Fibroblast of lung (primary cell): ENCODE data around the gene NRARP. TPM values are rescaled to one million over a fixed set of nuclear protein-coding genes. Genes with fewer than 3 reads are reported as not detected.

Experiments used
- DNase-seq, 2 donors: peaks; one replicate each; pipeline versions ENCODE4 v3.0.0 to v3.0.0-alpha.2; 2010; ENCODE audit warnings: low read depth in 2 of 2
- H2AFZ ChIP-seq: 2 replicates; pipeline ENCODE4 v1.5.1; 2012; ENCODE audit warnings: low read length, control low read depth, inconsistent platforms
- H3K27ac ChIP-seq: 2 replicates; pipeline ENCODE4 v1.5.1; 2011; ENCODE audit warnings: low read length, control low read depth; ENCODE audit not compliant: insufficient read depth
- H3K27me3 ChIP-seq: 2 replicates; pipeline ENCODE4 v1.5.1; 2011; ENCODE audit warnings: mild to moderate bottlenecking, low read length; ENCODE audit not compliant: control insufficient read depth, insufficient read depth
- H3K36me3 ChIP-seq: 2 replicates; pipeline ENCODE4 v1.5.1; 2011; ENCODE audit warnings: low read length; ENCODE audit not compliant: control insufficient read depth, insufficient read depth
- H3K4me1 ChIP-seq: 2 replicates; pipeline ENCODE4 v1.5.1; 2011; ENCODE audit warnings: low read length; ENCODE audit not compliant: control insufficient read depth, insufficient read depth; ENCODE audit errors: extremely low read depth
- H3K4me2 ChIP-seq: 2 replicates; pipeline ENCODE4 v1.5.1; 2011; ENCODE audit warnings: low read length, control low read depth; ENCODE audit not compliant: insufficient read depth; ENCODE audit errors: extremely low read depth
- H3K4me3 ChIP-seq, 4 experiments: fragments of 200-600 bp in 1 of 4; sonication (generic) in 1 of 4; replicated peaks in 1 of 4; 2 replicates each; pipeline ENCODE4 v1.5.1; 2011 to 2016; ENCODE audit warnings: low read length in 4 of 4, low read depth in 3 of 4, mild to moderate bottlenecking in 3 of 4, control low read depth in 2 of 4, inconsistent platforms in 1 of 4, mixed read lengths in 1 of 4; ENCODE audit not compliant: insufficient read depth in 1 of 4; ENCODE audit errors: control extremely low read depth in 1 of 4
- H3K79me2 ChIP-seq: 2 replicates; pipeline ENCODE4 v1.5.1; 2012; ENCODE audit warnings: mild to moderate bottlenecking, low read length, inconsistent platforms; ENCODE audit not compliant: control insufficient read depth, insufficient read depth
- H3K9ac ChIP-seq: 2 replicates; pipeline ENCODE4 v1.5.1; 2011; ENCODE audit warnings: mild to moderate bottlenecking, low read length, control low read depth; ENCODE audit not compliant: insufficient read depth
- H3K9me3 ChIP-seq: 2 replicates; pipeline ENCODE4 v1.5.1; 2012; ENCODE audit warnings: low read depth, low read length; ENCODE audit not compliant: control insufficient read depth, insufficient read depth
- H4K20me1 ChIP-seq: 2 replicates; pipeline ENCODE4 v1.5.1; 2011; ENCODE audit warnings: low read length; ENCODE audit not compliant: control insufficient read depth, insufficient read depth; ENCODE audit errors: extremely low read depth
- CTCF ChIP-seq, 2 donors: IDR thresholded peaks in 1 of 2; conservative IDR thresholded peaks in 1 of 2; 1 replicate in 1 of 2; 2 replicates in 1 of 2; pipeline ENCODE4 v1.5.1; 2011 to 2012; ENCODE audit warnings: low read length in 2 of 2, control low read depth in 1 of 2, inconsistent platforms in 1 of 2, low read depth in 1 of 2, mild to moderate bottlenecking in 1 of 2
- EZH2 ChIP-seq: IDR thresholded peaks from 2 replicates; pipeline ENCODE4 v1.5.1; 2012; ENCODE audit warnings: low read length, control low read depth, mild to moderate bottlenecking; ENCODE audit errors: missing control alignments
- polyA plus RNA-seq, 2 donors: library from polyadenylated mRNA; depleted of rRNA in 1 of 2; stranded (reverse) in 1 of 2; unstranded in 1 of 2; fragments of >200 nt; gene quantifications; 2 replicates each; pipeline ENCODE4 v1.2.1, GENCODE V29; 2011 to 2012; ENCODE audit warnings: missing spikeins in 1 of 2
- total RNA-seq: library from RNA; depleted of rRNA; stranded (reverse); fragments of >200 nt; gene quantifications from 2 replicates; pipeline ENCODE4 v1.2.1, GENCODE V29; 2014

The NRARP gene
- total and polyA plus RNA-seq, 2 donors (not counting 1 experiment from before 2014, with no cell fraction given) = 0.07 TPM; not detected in 1

- no peak overlapping the region for H3K4me3 ChIP-seq
- H3K9ac ChIP-seq = no peak overlapping the region
- H3K4me1 ChIP-seq = peaks cover 11% of the 10 kb centered on the region
- no peak overlapping the region for H3K27ac ChIP-seq
- no peak overlapping the region for H3K4me2 ChIP-seq
- no peaks in the 10 kb centered on the region for H3K79me2 ChIP-seq
- peaks cover 33% of the 10 kb centered on the region for H3K36me3 ChIP-seq
- H3K9me3 ChIP-seq = no peaks in the 10 kb centered on the region
- TF ChIP-seq CTCF (conservative IDR thresholded peaks at IDR 0.05 in 1 of 2, IDR thresholded peaks at IDR 0.05 in 1 of 2; ENCODE audit: low read depth in 1 of 2, low read length in 2 of 2) = no peak
- DNase-seq = no peak
- H4K20me1 ChIP-seq = no peaks in the 10 kb centered on the region
- H3K27me3 ChIP-seq = no peaks in the 10 kb centered on the region
- no peak overlapping the region for H2AFZ ChIP-seq
Measured at GRCh38 chr9:137266162-137266527, 35.9 kb downstream of the NRARP start.

GRCh38 chr9:137265496-137266161, 36.4 kb downstream of the NRARP start:
- Histone ChIP-seq H3K9ac (no peak overlapping the region), H2AFZ (no peak overlapping the region), H3K9me3 (no peaks in the 10 kb centered on the region), H3K27me3 (no peaks in the 10 kb centered on the region), H3K4me1 (peaks cover 11% of the 10 kb centered on the region), H3K79me2 (no peaks in the 10 kb centered on the region), H3K4me3 (no peak overlapping the region), H3K4me2 (no peak overlapping the region), H4K20me1 (no peaks in the 10 kb centered on the region), H3K36me3 (peaks cover 30% of the 10 kb centered on the region), H3K27ac (no peak overlapping the region)
- no peak for DNase-seq
- TF ChIP-seq EZH2 (no peak), CTCF (conservative IDR thresholded peaks at IDR 0.05 in 1 of 2, IDR thresholded peaks at IDR 0.05 in 1 of 2; ENCODE audit: low read depth in 1 of 2, low read length in 2 of 2) (no peak)

GRCh38 chr9:137264067-137264466, 38.0 kb downstream of the NRARP start:
- H3K36me3 ChIP-seq = peaks cover 29% of the 10 kb centered on the region
- no peak overlapping the region for H3K4me2 ChIP-seq
- H3K4me3 ChIP-seq = no peak overlapping the region
- H3K27ac ChIP-seq = no peak overlapping the region
- H3K9ac ChIP-seq = no peak overlapping the region
- H3K9me3 ChIP-seq = no peaks in the 10 kb centered on the region
- peaks cover 6% of the 10 kb centered on the region for H3K4me1 ChIP-seq
- H3K27me3 ChIP-seq = no peaks in the 10 kb centered on the region
- peaks cover 2% of the 10 kb centered on the region for H3K79me2 ChIP-seq
- TF ChIP-seq EZH2 (no peak), CTCF (conservative IDR thresholded peaks at IDR 0.05 in 1 of 2, IDR thresholded peaks at IDR 0.05 in 1 of 2; ENCODE audit: low read depth in 1 of 2, low read length in 2 of 2) (no peak)
- H2AFZ ChIP-seq = no peak overlapping the region
- no peaks in the 10 kb centered on the region for H4K20me1 ChIP-seq
- DNase-seq = no peak
